ENCODE data around the gene TRIM67.

Gene TRIM67

DNA sequence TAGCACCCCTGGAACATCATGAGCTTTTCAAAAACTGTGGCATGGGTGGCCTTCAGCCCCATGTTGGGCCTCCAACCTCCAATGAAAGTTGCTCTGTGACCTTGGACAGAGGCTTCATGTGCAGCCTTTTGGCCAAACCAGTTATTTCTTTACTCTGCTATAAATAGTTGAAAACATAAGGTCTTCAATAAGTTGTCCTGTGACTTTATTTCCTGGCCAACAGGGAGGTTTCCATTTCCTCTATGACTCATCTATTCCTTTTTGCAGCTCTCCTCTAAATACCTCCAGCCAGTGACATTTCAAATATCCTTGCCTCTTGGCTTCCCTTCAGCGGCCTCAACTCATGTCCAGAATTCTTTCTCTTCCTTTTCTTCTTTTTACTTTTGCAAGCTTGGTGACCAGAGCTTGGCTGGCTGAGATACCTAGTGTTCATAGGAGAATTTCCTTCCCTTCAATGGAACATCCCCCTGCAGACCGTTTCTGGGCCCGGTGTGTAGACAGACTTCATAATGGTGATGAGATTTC is 22.7 kb upstream of the TRIM67 start:
- Histone ChIP-seq H3K27ac (ENCODE audit: low read length) (no peak overlapping the region), H3K4me3 (ENCODE audit: low read length) (no peak overlapping the region), H3K9me2 (replicated peaks; ENCODE audit: insufficient read depth, low read length) (no peaks in the 10 kb centered on the region), H3F3A (ENCODE audit: insufficient read depth, low read length) (no peaks in the 10 kb centered on the region), H3K9me3 (replicated peaks; ENCODE audit: insufficient read depth, low read length) (no peaks in the 10 kb centered on the region), H3K9ac (ENCODE audit: low read length) (no peak overlapping the region), H3K79me2 (ENCODE audit: low read length) (no peaks in the 10 kb centered on the region), H3K4me2 (ENCODE audit: low read depth, low read length) (no peak overlapping the region), H4K20me1 (ENCODE audit: insufficient read depth, low read length) (no peaks in the 10 kb centered on the region), H2AFZ (ENCODE audit: low read length) (no peak overlapping the region), H3K36me3 (replicated peaks; ENCODE audit: insufficient read depth, low read length) (no peaks in the 10 kb centered on the region), H3K27me3 (replicated peaks; ENCODE audit: insufficient read depth, low read length) (no peaks in the 10 kb centered on the region), H3K4me1 (ENCODE audit: low read length) (peaks cover 8% of the 10 kb centered on the region)
- DNase-seq, result no peak
- TF ChIP-seq EZH2phosphoT487 (IDR thresholded peaks at IDR 0.05; ENCODE audit: low read length) (no peak), EZH2 (optimal IDR thresholded peaks at IDR 0.05; ENCODE audit: low read depth, low read length) (no peak)
- TF ChIP-seq, protein P1, sequence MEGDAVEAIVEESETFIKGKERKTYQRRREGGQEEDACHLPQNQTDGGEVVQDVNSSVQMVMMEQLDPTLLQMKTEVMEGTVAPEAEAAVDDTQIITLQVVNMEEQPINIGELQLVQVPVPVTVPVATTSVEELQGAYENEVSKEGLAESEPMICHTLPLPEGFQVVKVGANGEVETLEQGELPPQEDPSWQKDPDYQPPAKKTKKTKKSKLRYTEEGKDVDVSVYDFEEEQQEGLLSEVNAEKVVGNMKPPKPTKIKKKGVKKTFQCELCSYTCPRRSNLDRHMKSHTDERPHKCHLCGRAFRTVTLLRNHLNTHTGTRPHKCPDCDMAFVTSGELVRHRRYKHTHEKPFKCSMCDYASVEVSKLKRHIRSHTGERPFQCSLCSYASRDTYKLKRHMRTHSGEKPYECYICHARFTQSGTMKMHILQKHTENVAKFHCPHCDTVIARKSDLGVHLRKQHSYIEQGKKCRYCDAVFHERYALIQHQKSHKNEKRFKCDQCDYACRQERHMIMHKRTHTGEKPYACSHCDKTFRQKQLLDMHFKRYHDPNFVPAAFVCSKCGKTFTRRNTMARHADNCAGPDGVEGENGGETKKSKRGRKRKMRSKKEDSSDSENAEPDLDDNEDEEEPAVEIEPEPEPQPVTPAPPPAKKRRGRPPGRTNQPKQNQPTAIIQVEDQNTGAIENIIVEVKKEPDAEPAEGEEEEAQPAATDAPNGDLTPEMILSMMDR (IDR thresholded peaks at IDR 0.05; ENCODE audit: low read length), result no peak

DNA sequence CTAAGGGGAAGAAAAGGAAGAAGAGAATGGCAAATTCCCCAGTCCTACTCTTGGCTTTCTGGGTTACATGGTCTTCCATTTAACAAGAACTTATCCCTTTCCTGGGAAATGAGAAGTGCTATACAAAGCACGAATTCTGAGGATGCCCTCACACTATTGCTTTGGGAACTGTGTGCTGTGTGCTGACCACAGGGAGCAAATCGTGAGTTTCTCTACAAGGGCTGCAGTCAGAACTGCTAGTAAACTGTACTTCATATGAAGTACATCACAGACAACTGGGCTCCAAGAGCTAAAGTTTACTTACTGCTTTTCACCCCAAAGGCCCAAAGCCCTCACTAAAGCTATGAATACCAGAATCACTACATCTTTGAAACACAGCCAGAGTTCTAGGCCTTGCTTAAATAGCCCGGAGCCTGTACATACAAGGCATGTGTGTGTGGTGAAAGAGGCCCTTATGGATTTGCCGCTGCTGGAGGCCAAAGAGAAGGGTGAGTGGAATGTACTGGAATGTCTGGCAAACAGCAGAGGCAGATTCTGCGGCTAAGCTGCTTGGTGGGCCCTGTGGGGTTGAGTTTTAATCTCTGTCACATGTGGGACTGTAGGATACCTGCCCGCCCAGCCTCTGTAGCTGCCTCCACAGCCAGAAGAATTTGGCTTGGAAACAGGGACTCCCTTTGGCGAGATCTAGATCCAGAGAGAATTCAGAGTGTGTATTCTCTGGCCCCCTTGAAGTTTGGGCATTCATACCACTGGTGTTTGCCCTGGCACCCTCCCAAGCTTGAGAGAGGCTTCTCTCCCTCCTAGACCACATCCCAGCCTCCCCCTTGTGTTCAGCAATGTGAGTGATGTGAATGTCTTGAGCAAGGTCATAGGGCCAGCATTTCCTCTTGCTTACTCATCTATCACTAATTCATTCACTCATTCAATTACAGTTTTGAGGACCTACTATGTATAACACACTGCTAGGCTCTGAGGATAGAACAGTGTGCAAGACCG is 21.9 kb upstream of the TRIM67 start:
- TF ChIP-seq EZH2phosphoT487 (IDR thresholded peaks at IDR 0.05; ENCODE audit: low read length) (no peak), EZH2 (optimal IDR thresholded peaks at IDR 0.05; ENCODE audit: low read depth, low read length) (no peak)
- Histone ChIP-seq H3F3A (ENCODE audit: insufficient read depth, low read length) (no peaks in the 10 kb centered on the region), H3K27ac (ENCODE audit: low read length) (no peak overlapping the region), H3K36me3 (replicated peaks; ENCODE audit: insufficient read depth, low read length) (no peaks in the 10 kb centered on the region), H3K9me3 (replicated peaks; ENCODE audit: insufficient read depth, low read length) (no peaks in the 10 kb centered on the region), H4K20me1 (ENCODE audit: insufficient read depth, low read length) (no peaks in the 10 kb centered on the region), H3K4me2 (ENCODE audit: low read depth, low read length) (no peak overlapping the region), H3K4me3 (ENCODE audit: low read length) (no peak overlapping the region), H2AFZ (ENCODE audit: low read length) (no peak overlapping the region), H3K4me1 (ENCODE audit: low read length) (peaks cover 8% of the 10 kb centered on the region), H3K9ac (ENCODE audit: low read length) (no peak overlapping the region), H3K27me3 (replicated peaks; ENCODE audit: insufficient read depth, low read length) (no peaks in the 10 kb centered on the region), H3K79me2 (ENCODE audit: low read length) (no peaks in the 10 kb centered on the region), H3K9me2 (replicated peaks; ENCODE audit: insufficient read depth, low read length) (no peaks in the 10 kb centered on the region)
- no peak for DNase-seq

DNA sequence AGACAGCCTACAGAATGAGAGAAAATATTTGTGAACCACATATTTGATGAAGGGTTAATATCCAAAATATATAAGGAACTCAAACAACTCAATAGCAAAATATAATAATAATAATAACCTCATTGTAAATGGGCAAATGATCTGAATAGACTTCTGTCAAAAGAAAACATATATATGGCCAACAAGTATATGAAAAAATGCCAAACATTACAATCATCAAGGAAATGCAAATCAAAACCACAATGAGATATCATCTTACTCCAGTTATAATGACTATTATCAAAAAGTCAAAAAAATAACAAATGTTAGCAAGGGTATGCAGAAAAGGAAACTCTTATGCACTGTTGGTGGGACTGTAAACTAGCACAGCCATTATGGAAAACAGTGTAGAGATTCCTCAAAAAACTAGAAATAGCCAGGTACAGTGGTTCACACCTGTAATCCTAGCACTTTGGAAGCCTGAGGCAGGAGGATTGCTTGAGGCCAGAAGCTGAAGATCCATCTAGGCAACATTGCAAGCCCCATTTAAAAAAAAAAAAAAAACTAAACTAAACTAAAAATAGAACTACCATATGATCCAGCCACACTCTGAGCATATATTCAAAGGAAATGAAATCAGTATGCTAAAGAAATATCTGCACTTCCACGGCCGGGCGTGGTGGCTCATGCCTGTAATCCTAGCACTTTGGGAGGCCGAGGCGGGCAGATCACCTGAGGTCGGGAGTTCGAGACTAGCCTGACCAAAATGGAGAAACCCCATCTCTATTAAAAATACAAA is 17.3 kb upstream of the TRIM67 start:
- no peak for DNase-seq

More for the DNA sequence above, 17.3 kb upstream of the TRIM67 start:
- H3K9ac ChIP-seq (ENCODE audit: low read length), result no peak overlapping the region
- no peaks in the 10 kb centered on the region for H3K36me3 ChIP-seq (replicated peaks; ENCODE audit: insufficient read depth, low read length)
- no peak for TF ChIP-seq EZH2phosphoT487 (IDR thresholded peaks at IDR 0.05; ENCODE audit: low read length)
- TF ChIP-seq EZH2 (optimal IDR thresholded peaks at IDR 0.05; ENCODE audit: low read depth, low read length), result no peak
- TF ChIP-seq, protein P1 (IDR thresholded peaks at IDR 0.05; ENCODE audit: low read length), result no peak
- H3K9me2 ChIP-seq (replicated peaks; ENCODE audit: insufficient read depth, low read length), result no peaks in the 10 kb centered on the region
- H3K4me2 ChIP-seq (ENCODE audit: low read depth, low read length), result no peak overlapping the region
- H3K4me3 ChIP-seq (ENCODE audit: low read length), result no peak overlapping the region
- H3K27ac ChIP-seq (ENCODE audit: low read length), result no peak overlapping the region
- H3K79me2 ChIP-seq (ENCODE audit: low read length), result no peaks in the 10 kb centered on the region
- H3F3A ChIP-seq (ENCODE audit: insufficient read depth, low read length), result no peaks in the 10 kb centered on the region
- no peak overlapping the region for H2AFZ ChIP-seq (ENCODE audit: low read length)
- no peaks in the 10 kb centered on the region for H3K4me1 ChIP-seq (ENCODE audit: low read length)
- no peaks in the 10 kb centered on the region for H4K20me1 ChIP-seq (ENCODE audit: insufficient read depth, low read length)
- no peaks in the 10 kb centered on the region for H3K27me3 ChIP-seq (replicated peaks; ENCODE audit: insufficient read depth, low read length)
- H3K9me3 ChIP-seq (replicated peaks; ENCODE audit: insufficient read depth, low read length), result no peaks in the 10 kb centered on the region
